HepG2 (cell line): ENCODE measurements around the gene CHMP1A. TPM values are rescaled to one million over a fixed set of nuclear protein-coding genes. Genes with fewer than 3 reads are reported as not detected.
A peak's percentile ranks its signal among the peaks of the same experiment; 100 is the strongest.

ENCODE experiments used
- ATAC-seq: fragments of 200-7000 bp; cut with Tn5 transposase; 3 replicates; pipeline ENCODE4 v1.9.1; 2020; ENCODE audit warnings: mild to moderate bottlenecking, moderate library complexity
- BruUV-seq: library from RNA; stranded (reverse); fragments of 400-500 nt; replicated peaks from 2 replicates; lab custom pipeline; 2021; lab: Mats Ljungman, UMichigan
- CTCF ChIA-PET: fragments of 300-600 bp; formaldehyde crosslinking; extraction: SDS; loops from one replicate; lab custom pipeline; 2021; ENCODE audit warnings: low total read pairs, inconsistent platforms, low intra/inter-chr PET ratio; lab: Yijun Ruan, JAX
- POLR2A ChIA-PET: fragments of 350-600 bp; sonication (Branson Sonifier 250); formaldehyde crosslinking; loops from one replicate; lab custom pipeline; 2020; ENCODE audit warnings: antibody characterized with exemption, inconsistent platforms; lab: Yijun Ruan, JAX
- DNase-seq: peaks from one replicate; pipeline ENCODE4 v3.0.0-alpha.2; 2015; ENCODE audit warnings: low spot score
- FAIRE-seq: peaks from 3 replicates; lab custom pipeline; 2011; peaks lifted over from hg19 to GRCh38; lab: Jason Lieb, UNC
- H2AFZ ChIP-seq: one replicate; pipeline ENCODE4 v1.6.1; 2011; ENCODE audit warnings: low read length, inconsistent platforms
- H3K27ac ChIP-seq: fragments of 300-600 bp; 3 replicates; pipeline ENCODE4 v1.8.0; 2011; ENCODE audit warnings: mixed run types, mild to moderate bottlenecking, mixed read lengths, low read length, inconsistent platforms; ENCODE audit not compliant: insufficient read depth; ENCODE audit errors: extremely low read length
- H3K27me3 ChIP-seq, 2 experiments: fragments of 200-600 bp in 1 of 2; 2 replicates in 1 of 2; 3 replicates in 1 of 2; pipeline versions ENCODE4 v1.6.0 to v1.8.0; 2011; ENCODE audit warnings: low read length in 2 of 2, mild to moderate bottlenecking in 2 of 2, moderate library complexity in 2 of 2, inconsistent platforms in 1 of 2; ENCODE audit not compliant: insufficient read depth in 2 of 2, control insufficient read depth in 1 of 2
- H3K36me3 ChIP-seq, 2 experiments: fragments of 200-600 bp in 1 of 2; replicated peaks in 1 of 2; 2 replicates in 1 of 2; 3 replicates in 1 of 2; pipeline versions ENCODE4 v1.5.1 to v1.8.0; 2011; ENCODE audit warnings: low read length in 2 of 2, inconsistent platforms in 1 of 2; ENCODE audit not compliant: insufficient read depth in 2 of 2, control insufficient read depth in 1 of 2
- H3K4me1 ChIP-seq: 2 replicates; pipeline ENCODE4 v1.5.1; 2012; ENCODE audit warnings: low read length, inconsistent platforms; ENCODE audit not compliant: insufficient read depth
- H3K4me2 ChIP-seq: 2 replicates; pipeline ENCODE4 v1.6.0; 2011; ENCODE audit warnings: low read depth, low read length, inconsistent platforms
- H3K4me3 ChIP-seq, 3 experiments: fragments of 200-600 bp in 1 of 3; sonication (generic), shearing (Covaris generic) in 1 of 3; replicated peaks in 1 of 3; 2 replicates each; pipeline ENCODE4 v1.5.1; 2011 to 2016; ENCODE audit warnings: low read length in 3 of 3, inconsistent platforms in 2 of 3, low read depth in 2 of 3, mild to moderate bottlenecking in 2 of 3, control low read depth in 1 of 3, mixed read lengths in 1 of 3; ENCODE audit not compliant: insufficient read depth in 1 of 3
- H3K79me2 ChIP-seq: one replicate; pipeline ENCODE4 v1.6.1; 2011; ENCODE audit warnings: low read length, inconsistent platforms; ENCODE audit not compliant: insufficient read depth
- H3K9ac ChIP-seq: 2 replicates; pipeline ENCODE4 v1.6.0; 2011; ENCODE audit warnings: mild to moderate bottlenecking, low read depth, low read length, inconsistent platforms; ENCODE audit not compliant: insufficient read depth
- H3K9me3 ChIP-seq: 2 replicates; pipeline ENCODE4 v1.5.1; 2012; ENCODE audit warnings: mild to moderate bottlenecking, low read length
- H4K20me1 ChIP-seq: 2 replicates; pipeline ENCODE4 v1.6.0; 2011; ENCODE audit warnings: inconsistent platforms, mild to moderate bottlenecking, low read length, moderate library complexity; ENCODE audit not compliant: insufficient read depth
- ETV5 ChIP-seq: IDR thresholded peaks from 2 replicates; pipeline ENCODE4 v1.6.1; 2018; ENCODE audit warnings: missing biosample characterization, missing genetic modification reagents, inconsistent platforms, borderline replicate concordance
- SMYD3 ChIP-seq: sonication (generic); formaldehyde crosslinking; IDR thresholded peaks from 2 replicates; pipeline ENCODE4 v1.8.1; 2023; ENCODE audit warnings: mild to moderate bottlenecking, missing genetic modification reagents
- TARDBP ChIP-seq: sonication (generic); formaldehyde crosslinking; IDR thresholded peaks from 2 replicates; pipeline ENCODE4 v1.8.0; 2022; ENCODE audit warnings: mild to moderate bottlenecking, missing genetic modification reagents
- TEAD3 ChIP-seq: optimal IDR thresholded peaks from 2 replicates; pipeline ENCODE3; 2016; ENCODE audit warnings: borderline replicate concordance
- ZIK1 ChIP-seq: sonication (generic); formaldehyde crosslinking; IDR thresholded peaks from 2 replicates; pipeline ENCODE4 v1.5.0; 2020; ENCODE audit warnings: mild to moderate bottlenecking, low read depth, missing genetic modification reagents, borderline replicate concordance
- ZNF530 ChIP-seq: sonication (generic); formaldehyde crosslinking; IDR thresholded peaks from 2 replicates; pipeline ENCODE4 v1.5.0; 2020; ENCODE audit warnings: low read depth, mild to moderate bottlenecking, missing genetic modification reagents
- ZNF768 ChIP-seq: sonication (generic); formaldehyde crosslinking; IDR thresholded peaks from 2 replicates; pipeline ENCODE4 v1.4.0; 2020; ENCODE audit warnings: missing genetic modification reagents
- ZNF891 ChIP-seq: sonication (generic); formaldehyde crosslinking; IDR thresholded peaks from 2 replicates; pipeline ENCODE4 v1.5.0; 2020; ENCODE audit warnings: mild to moderate bottlenecking, missing genetic modification reagents
- WGBS: methylation state at CpG from one replicate; pipeline ENCODE4 v1.1.6; 2017; ENCODE audit warnings: low lambda C conversion rate; 5-methylcytosine and 5-hydroxymethylcytosine counted together
- in situ Hi-C: cut with HindIII; loops from 2 replicates; pipeline ENCODE4 v1.10.0; 2017; ENCODE audit warnings: low pct_unique_long_range_greater_than_20kb; ENCODE audit not compliant: extremely low pct_ligation_motif_present
- intact Hi-C: fragments of 100-400 bp; cut with micrococcal nuclease; formaldehyde crosslinking; loops from one replicate; pipeline ENCODE4 v1.10.0; 2022; ENCODE audit not compliant: unreplicated experiment
- polyA plus RNA-seq, 8 experiments: library from polyadenylated mRNA; depleted of rRNA in 3 of 8; stranded (reverse) in 7 of 8; unstranded in 1 of 8; fragments of >200 nt; fragmentation: Illumina TruSeq in 4 of 8; extraction: Trizol in 4 of 8; gene quantifications; 2 replicates each; pipeline versions ENCODE4 v1.2.1 to v1.2.3, GENCODE V29; 2011 to 2016; ENCODE audit warnings: low read depth in 4 of 8, missing spikeins in 1 of 8, mixed read lengths in 1 of 8; ENCODE audit not compliant: insufficient read depth in 1 of 8
- total RNA-seq, 5 experiments: library from RNA; depleted of rRNA; stranded (reverse); fragments of >200 nt; fragmentation: Illumina TruSeq; extraction: Trizol; gene quantifications; 2 replicates each; pipeline ENCODE4 v1.2.3, GENCODE V29; 2016; ENCODE audit warnings: low read depth in 1 of 5
- TF ChIP-seq, protein P1 (sequence below): sonication (generic); formaldehyde crosslinking; IDR thresholded peaks from 2 replicates; pipeline ENCODE4 v1.5.1; 2020; ENCODE audit warnings: mild to moderate bottlenecking, missing genetic modification reagents, moderate library complexity
- TF ChIP-seq, protein P2 (sequence below): sonication (generic); formaldehyde crosslinking; IDR thresholded peaks from 2 replicates; pipeline ENCODE4 v1.4.0; 2020; ENCODE audit warnings: missing genetic modification reagents
- TF ChIP-seq, protein P3 (sequence below): IDR thresholded peaks from 2 replicates; pipeline ENCODE4 v1.6.1; 2012; ENCODE audit warnings: inconsistent platforms
- TF ChIP-seq, protein P4 (sequence below): sonication (generic); formaldehyde crosslinking; IDR thresholded peaks from 2 replicates; pipeline ENCODE4 v1.4.0; 2020; ENCODE audit warnings: mild to moderate bottlenecking, missing genetic modification reagents
- TF ChIP-seq, protein P5 (sequence below): sonication (generic); formaldehyde crosslinking; IDR thresholded peaks from 2 replicates; pipeline ENCODE4 v1.8.1; 2023; ENCODE audit warnings: mild to moderate bottlenecking, missing genetic modification reagents

Gene CHMP1A
- total and polyA plus RNA-seq, 2 of the 13 experiments (the other 11 are each of a cell fraction or from before 2014, with no cell fraction given) = 69.4 to 73.3 TPM

DNA sequence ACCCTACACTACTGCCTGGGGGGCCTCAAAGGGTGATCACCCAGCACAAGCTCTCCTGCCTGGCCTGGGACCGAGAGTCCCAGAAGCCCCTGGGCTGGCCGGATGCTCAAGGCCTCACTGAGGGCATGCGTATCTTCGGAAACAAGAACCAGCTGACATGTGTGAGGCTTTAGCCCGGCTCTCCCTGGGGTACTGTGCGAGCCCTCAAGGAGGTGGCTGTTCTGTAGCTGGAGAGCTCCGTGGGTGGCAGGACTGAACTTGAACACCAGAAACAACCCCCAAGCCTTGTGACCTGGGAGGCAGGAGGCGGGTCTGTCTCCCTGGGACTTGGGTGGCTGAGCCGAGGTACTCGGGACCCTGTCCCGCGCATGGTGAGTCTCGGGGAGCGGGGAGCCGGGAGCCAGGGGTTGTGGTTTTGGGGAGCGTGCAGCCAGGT is 37.1 kb downstream of the CHMP1A start:
- peak overlapping the region in 1 of 3 experiments; percentile 52; a peak in 1 of 6 replicates for H3K4me3 ChIP-seq
- H2AFZ ChIP-seq = no peak overlapping the region
- DNase-seq (no peak), FAIRE-seq (no peak), ATAC-seq (peak; percentile 27)
- no peaks in the 10 kb centered on the region for H3K36me3 ChIP-seq
- H3K27me3 ChIP-seq = peaks cover 0 to 2% of the 10 kb centered on the region in 2 experiments; a peak in 1 of 5 replicates
- H3K9me3 ChIP-seq = no peaks in the 10 kb centered on the region
- H3K79me2 ChIP-seq = no peaks in the 10 kb centered on the region
- H4K20me1 ChIP-seq = no peaks in the 10 kb centered on the region
- in situ Hi-C loops (no loop called here), intact Hi-C loops (no loop called here)
- H3K4me1 ChIP-seq = peaks cover 81% of the 10 kb centered on the region
- WGBS = 36% methylated on average over 10 of the region's 16 CpGs
- BruUV-seq = no TSS peak
- no peak overlapping the region for H3K9ac ChIP-seq
- CTCF ChIA-PET = no interaction called here
- H3K27ac ChIP-seq = no peak overlapping the region
- H3K4me2 ChIP-seq = peak overlapping the region; percentile 62
- POLR2A ChIA-PET = no interaction called here
- TF ChIP-seq, protein P1, sequence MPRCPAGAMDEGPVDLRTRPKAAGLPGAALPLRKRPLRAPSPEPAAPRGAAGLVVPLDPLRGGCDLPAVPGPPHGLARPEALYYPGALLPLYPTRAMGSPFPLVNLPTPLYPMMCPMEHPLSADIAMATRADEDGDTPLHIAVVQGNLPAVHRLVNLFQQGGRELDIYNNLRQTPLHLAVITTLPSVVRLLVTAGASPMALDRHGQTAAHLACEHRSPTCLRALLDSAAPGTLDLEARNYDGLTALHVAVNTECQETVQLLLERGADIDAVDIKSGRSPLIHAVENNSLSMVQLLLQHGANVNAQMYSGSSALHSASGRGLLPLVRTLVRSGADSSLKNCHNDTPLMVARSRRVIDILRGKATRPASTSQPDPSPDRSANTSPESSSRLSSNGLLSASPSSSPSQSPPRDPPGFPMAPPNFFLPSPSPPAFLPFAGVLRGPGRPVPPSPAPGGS (CRISPR knock-in tag) = peak; percentile 23; the same call in 1 of the 2 replicates
- TF ChIP-seq TARDBP (0 out of 2 replicates have a peak, but pooled peaks have one; percentile 25), TEAD3 (CRISPR knock-in tag) (no peak), ETV5 (CRISPR knock-in tag) (peak; percentile 22; the same call in 1 of the 2 replicates), ZNF891 (CRISPR knock-in tag) (0 out of 2 replicates have a peak, but pooled peaks have one; percentile 45), ZNF530 (CRISPR knock-in tag) (no peak), ZNF768 (CRISPR knock-in tag) (0 out of 2 replicates have a peak, but pooled peaks have one; percentile 2), ZIK1 (CRISPR knock-in tag) (peak; percentile 50; the same call in 1 of the 2 replicates), SMYD3 (CRISPR knock-in tag) (no peak)
- TF ChIP-seq, protein P2, sequence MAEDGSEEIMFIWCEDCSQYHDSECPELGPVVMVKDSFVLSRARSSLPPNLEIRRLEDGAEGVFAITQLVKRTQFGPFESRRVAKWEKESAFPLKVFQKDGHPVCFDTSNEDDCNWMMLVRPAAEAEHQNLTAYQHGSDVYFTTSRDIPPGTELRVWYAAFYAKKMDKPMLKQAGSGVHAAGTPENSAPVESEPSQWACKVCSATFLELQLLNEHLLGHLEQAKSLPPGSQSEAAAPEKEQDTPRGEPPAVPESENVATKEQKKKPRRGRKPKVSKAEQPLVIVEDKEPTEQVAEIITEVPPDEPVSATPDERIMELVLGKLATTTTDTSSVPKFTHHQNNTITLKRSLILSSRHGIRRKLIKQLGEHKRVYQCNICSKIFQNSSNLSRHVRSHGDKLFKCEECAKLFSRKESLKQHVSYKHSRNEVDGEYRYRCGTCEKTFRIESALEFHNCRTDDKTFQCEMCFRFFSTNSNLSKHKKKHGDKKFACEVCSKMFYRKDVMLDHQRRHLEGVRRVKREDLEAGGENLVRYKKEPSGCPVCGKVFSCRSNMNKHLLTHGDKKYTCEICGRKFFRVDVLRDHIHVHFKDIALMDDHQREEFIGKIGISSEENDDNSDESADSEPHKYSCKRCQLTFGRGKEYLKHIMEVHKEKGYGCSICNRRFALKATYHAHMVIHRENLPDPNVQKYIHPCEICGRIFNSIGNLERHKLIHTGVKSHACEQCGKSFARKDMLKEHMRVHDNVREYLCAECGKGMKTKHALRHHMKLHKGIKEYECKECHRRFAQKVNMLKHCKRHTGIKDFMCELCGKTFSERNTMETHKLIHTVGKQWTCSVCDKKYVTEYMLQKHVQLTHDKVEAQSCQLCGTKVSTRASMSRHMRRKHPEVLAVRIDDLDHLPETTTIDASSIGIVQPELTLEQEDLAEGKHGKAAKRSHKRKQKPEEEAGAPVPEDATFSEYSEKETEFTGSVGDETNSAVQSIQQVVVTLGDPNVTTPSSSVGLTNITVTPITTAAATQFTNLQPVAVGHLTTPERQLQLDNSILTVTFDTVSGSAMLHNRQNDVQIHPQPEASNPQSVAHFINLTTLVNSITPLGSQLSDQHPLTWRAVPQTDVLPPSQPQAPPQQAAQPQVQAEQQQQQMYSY (CRISPR knock-in tag) = no peak
- TF ChIP-seq, protein P3, sequence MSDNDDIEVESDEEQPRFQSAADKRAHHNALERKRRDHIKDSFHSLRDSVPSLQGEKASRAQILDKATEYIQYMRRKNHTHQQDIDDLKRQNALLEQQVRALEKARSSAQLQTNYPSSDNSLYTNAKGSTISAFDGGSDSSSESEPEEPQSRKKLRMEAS = peak; percentile 9; the same call in 1 of the 2 replicates
- TF ChIP-seq, protein P4, sequence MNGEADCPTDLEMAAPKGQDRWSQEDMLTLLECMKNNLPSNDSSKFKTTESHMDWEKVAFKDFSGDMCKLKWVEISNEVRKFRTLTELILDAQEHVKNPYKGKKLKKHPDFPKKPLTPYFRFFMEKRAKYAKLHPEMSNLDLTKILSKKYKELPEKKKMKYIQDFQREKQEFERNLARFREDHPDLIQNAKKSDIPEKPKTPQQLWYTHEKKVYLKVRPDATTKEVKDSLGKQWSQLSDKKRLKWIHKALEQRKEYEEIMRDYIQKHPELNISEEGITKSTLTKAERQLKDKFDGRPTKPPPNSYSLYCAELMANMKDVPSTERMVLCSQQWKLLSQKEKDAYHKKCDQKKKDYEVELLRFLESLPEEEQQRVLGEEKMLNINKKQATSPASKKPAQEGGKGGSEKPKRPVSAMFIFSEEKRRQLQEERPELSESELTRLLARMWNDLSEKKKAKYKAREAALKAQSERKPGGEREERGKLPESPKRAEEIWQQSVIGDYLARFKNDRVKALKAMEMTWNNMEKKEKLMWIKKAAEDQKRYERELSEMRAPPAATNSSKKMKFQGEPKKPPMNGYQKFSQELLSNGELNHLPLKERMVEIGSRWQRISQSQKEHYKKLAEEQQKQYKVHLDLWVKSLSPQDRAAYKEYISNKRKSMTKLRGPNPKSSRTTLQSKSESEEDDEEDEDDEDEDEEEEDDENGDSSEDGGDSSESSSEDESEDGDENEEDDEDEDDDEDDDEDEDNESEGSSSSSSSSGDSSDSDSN (CRISPR knock-in tag) = 0 out of 2 replicates have a peak, but pooled peaks have one; percentile 18
- TF ChIP-seq, protein P5, sequence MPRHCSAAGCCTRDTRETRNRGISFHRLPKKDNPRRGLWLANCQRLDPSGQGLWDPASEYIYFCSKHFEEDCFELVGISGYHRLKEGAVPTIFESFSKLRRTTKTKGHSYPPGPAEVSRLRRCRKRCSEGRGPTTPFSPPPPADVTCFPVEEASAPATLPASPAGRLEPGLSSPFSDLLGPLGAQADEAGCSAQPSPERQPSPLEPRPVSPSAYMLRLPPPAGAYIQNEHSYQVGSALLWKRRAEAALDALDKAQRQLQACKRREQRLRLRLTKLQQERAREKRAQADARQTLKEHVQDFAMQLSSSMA (CRISPR knock-in tag) = 0 out of 2 replicates have a peak, but pooled peaks have one; percentile 23
